CD4-positive, alpha-beta memory T cell (primary cell): Measurements from ENCODE around the gene CHURC1. TPM values are rescaled to one million over a fixed set of nuclear protein-coding genes. Genes with fewer than 3 reads are reported as not detected.

Experiments used
- CTCF ChIA-PET: fragments of 350-600 bp; sonication (Branson Sonifier 250); formaldehyde crosslinking; loops from one replicate; lab custom pipeline; 2021; ENCODE audit warnings: inconsistent platforms; ENCODE audit not compliant: partially characterized antibody; lab: Charles Lee
- POLR2A ChIA-PET: fragments of 350-600 bp; sonication (Branson Sonifier 250); formaldehyde crosslinking; loops from one replicate; lab custom pipeline; 2021; ENCODE audit not compliant: partially characterized antibody; lab: Charles Lee
- DNase-seq, 5 donors: peaks; one replicate each; pipeline versions ENCODE4 v3.0.0 to v3.0.0-alpha.2; 2020 to 2022; ENCODE audit warnings: mixed read lengths in 1 of 5
- H3K27ac ChIP-seq: one replicate; pipeline ENCODE4 v1.7.0; 2013; ENCODE audit warnings: low read depth, low read length
- H3K27me3 ChIP-seq: 2 replicates; pipeline ENCODE4 v1.7.0; 2013; ENCODE audit warnings: mild to moderate bottlenecking, low read length, moderate library complexity; ENCODE audit not compliant: insufficient read depth
- H3K36me3 ChIP-seq: 2 replicates; pipeline ENCODE4 v1.7.0; 2013; ENCODE audit warnings: mild to moderate bottlenecking, low read length, moderate library complexity; ENCODE audit not compliant: insufficient read depth
- H3K4me1 ChIP-seq: 2 replicates; pipeline ENCODE4 v1.7.0; 2013; ENCODE audit warnings: mild to moderate bottlenecking, low read length, moderate library complexity; ENCODE audit not compliant: insufficient read depth
- H3K4me3 ChIP-seq, 2 donors: one replicate each; pipeline ENCODE4 v1.7.0; 2013; ENCODE audit warnings: low read length in 2 of 2, mild to moderate bottlenecking in 1 of 2
- H3K9me3 ChIP-seq, 2 donors: one replicate each; pipeline ENCODE4 v1.7.0; 2013; ENCODE audit warnings: low read length in 2 of 2, control low read depth in 1 of 2; ENCODE audit not compliant: control insufficient read depth in 1 of 2
- H3K27ac Mint-ChIP-seq, 7 donors: one replicate each; pipeline ENCODE4 v1.8.0; 2020 to 2021; ENCODE audit warnings: mixed read lengths in 7 of 7, mild to moderate bottlenecking in 6 of 7, inconsistent platforms in 3 of 7, moderate library complexity in 3 of 7
- H3K27me3 Mint-ChIP-seq, 2 donors: one replicate each; pipeline ENCODE4 v1.8.0; 2020 to 2021; ENCODE audit warnings: mixed read lengths in 2 of 2
- H3K36me3 Mint-ChIP-seq, 2 donors: one replicate each; pipeline ENCODE4 v1.8.0; 2020 to 2021; ENCODE audit warnings: mixed read lengths in 2 of 2, inconsistent platforms in 1 of 2, mild to moderate bottlenecking in 1 of 2
- H3K4me1 Mint-ChIP-seq, 4 donors: one replicate each; pipeline ENCODE4 v1.8.0; 2020 to 2021; ENCODE audit warnings: mixed read lengths in 4 of 4, mild to moderate bottlenecking in 1 of 4
- H3K4me3 Mint-ChIP-seq, 8 donors: one replicate each; pipeline ENCODE4 v1.8.0; 2020 to 2021; ENCODE audit warnings: mixed read lengths in 8 of 8, mild to moderate bottlenecking in 7 of 8, moderate library complexity in 6 of 8, inconsistent platforms in 3 of 8
- H3K9me3 Mint-ChIP-seq, 8 donors: one replicate each; pipeline ENCODE4 v1.8.0; 2020 to 2021; ENCODE audit warnings: mixed read lengths in 8 of 8, mild to moderate bottlenecking in 5 of 8, inconsistent platforms in 3 of 8, moderate library complexity in 1 of 8
- intact Hi-C: fragments of 100-400 bp; cut with micrococcal nuclease; formaldehyde crosslinking; loops from one replicate; pipeline ENCODE4 v1.15.1; 2023
- polyA plus RNA-seq, 2 donors: library from polyadenylated mRNA; unstranded; fragments of 300-500 nt; fragmentation: Illumina TruSeq; gene quantifications; one replicate each; pipeline ENCODE4 v1.2.3, GENCODE V29; 2021
- total RNA-seq, 2 experiments: library from RNA; stranded (reverse); gene quantifications; one replicate each; pipeline ENCODE4 v1.2.3, GENCODE V29; 2021

Gene CHURC1
- total and polyA plus RNA-seq, 4 experiments from 2014 or later, result 112 to 176 (median 132) TPM

GRCh38 chr14:64934338-64934929 lies 20.2 kb downstream of the CHURC1 start:
- ChIA-PET CTCF (interaction anchor here (1.4 kb wide), 1 partner anchor 8 kb away, joined by 3 read pairs; the partner anchor contains the start of gene GPX2), POLR2A (no interaction called here)
- Histone ChIP-seq H3K4me3 (no peak overlapping the region), H3K9me3 (no peaks in the 10 kb centered on the region), H3K27me3 (no peaks in the 10 kb centered on the region), H3K27ac (no peak overlapping the region), H3K4me1 (peaks cover 49% of the 10 kb centered on the region), H3K36me3 (peaks cover 38% of the 10 kb centered on the region)
- intact Hi-C loops, result no loop called here
- H3K27ac Mint-ChIP-seq, result peak overlapping the region in 6 of 7 donors; percentile 14 to 86 (median 36)
- no peaks in the 10 kb centered on the region for H3K9me3 Mint-ChIP-seq
- peaks cover 57 to 69% of the 10 kb centered on the region in 2 donors for H3K36me3 Mint-ChIP-seq
- no peak for DNase-seq
- peaks cover 36 to 66% (median 48%) of the 10 kb centered on the region in 4 donors for H3K4me1 Mint-ChIP-seq
- H3K4me3 Mint-ChIP-seq, result no peak overlapping the region
- H3K27me3 Mint-ChIP-seq, result no peaks in the 10 kb centered on the region

GRCh38 chr14:64935508-64935907 lies 21.3 kb downstream of the CHURC1 start:
- Mint-ChIP-seq H3K9me3 (no peaks in the 10 kb centered on the region), H3K4me1 (peaks cover 36 to 76% (median 53%) of the 10 kb centered on the region in 4 donors), H3K36me3 (peaks cover 56 to 76% of the 10 kb centered on the region in 2 donors), H3K4me3 (peak overlapping the region in 7 of 8 donors; percentile 55 to 76 (median 62)), H3K27me3 (no peaks in the 10 kb centered on the region), H3K27ac (peak overlapping the region; percentile 25 to 86 (median 59))
- no peak overlapping the region for H3K27ac ChIP-seq
- no peaks in the 10 kb centered on the region for H3K27me3 ChIP-seq
- peaks cover 38% of the 10 kb centered on the region for H3K4me1 ChIP-seq
- DNase-seq, result no peak
- POLR2A ChIA-PET, result interaction anchor here (1.7 to 2.2 kb wide), 2 partner anchors 11 to 21 kb away, joined by 5 to 11 read pairs; partner anchors contain the start of gene CHURC1
- H3K4me3 ChIP-seq, result no peak overlapping the region
- H3K9me3 ChIP-seq, result no peaks in the 10 kb centered on the region
- CTCF ChIA-PET, result interaction anchor here (0.7 to 2.3 kb wide), 4 partner anchors 12 to 112 kb away, joined by 3 to 19 read pairs (median 6); no protein-coding TSS in a partner anchor
- intact Hi-C loops, result no loop called here
- H3K36me3 ChIP-seq, result peaks cover 38% of the 10 kb centered on the region

- no peak for DNase-seq
- H3K4me3 Mint-ChIP-seq, result peak overlapping the region in 1 of 8 donors; percentile 46
- Histone ChIP-seq H3K27me3 (no peaks in the 10 kb centered on the region), H3K4me1 (peaks cover 21% of the 10 kb centered on the region), H3K27ac (no peak overlapping the region), H3K36me3 (peaks cover 33% of the 10 kb centered on the region), H3K4me3 (no peak overlapping the region), H3K9me3 (no peaks in the 10 kb centered on the region)
- H3K4me1 Mint-ChIP-seq, result peaks cover 38 to 86% (median 57%) of the 10 kb centered on the region in 4 donors
- peaks cover 57 to 84% of the 10 kb centered on the region in 2 donors for H3K36me3 Mint-ChIP-seq
- intact Hi-C loops, result no loop called here
- POLR2A ChIA-PET, result interaction anchor here (0.8 to 2.2 kb wide), 4 partner anchors 9 to 49 kb away, joined by 3 to 5 read pairs (median 3); no protein-coding TSS in a partner anchor
- CTCF ChIA-PET, result interaction anchor here (0.9 to 2.3 kb wide), 6 partner anchors 9 to 114 kb away, joined by 3 to 19 read pairs (median 4); no protein-coding TSS in a partner anchor
- H3K9me3 Mint-ChIP-seq, result no peaks in the 10 kb centered on the region
- H3K27ac Mint-ChIP-seq, result peak overlapping the region; percentile 19 to 87 (median 70)
- no peaks in the 10 kb centered on the region for H3K27me3 Mint-ChIP-seq
Measured at GRCh38 chr14:64937171-64937820, 23.0 kb downstream of the CHURC1 start.

GRCh38 chr14:64937821-64938193 lies 23.6 kb downstream of the CHURC1 start:
- intact Hi-C loops, result no loop called here
- H3K4me1 ChIP-seq, result peaks cover 17% of the 10 kb centered on the region
- H3K27me3 Mint-ChIP-seq, result no peaks in the 10 kb centered on the region
- no peak overlapping the region for H3K27ac ChIP-seq
- no peaks in the 10 kb centered on the region for H3K27me3 ChIP-seq
- H3K9me3 ChIP-seq, result no peaks in the 10 kb centered on the region
- DNase-seq, result no peak
- H3K27ac Mint-ChIP-seq, result peak overlapping the region in 6 of 7 donors; percentile 13 to 70 (median 62)
- ChIA-PET CTCF (interaction anchor here (1.1 to 2.3 kb wide), 2 partner anchors 13 to 46 kb away, joined by 3 to 19 read pairs; no protein-coding TSS in a partner anchor), POLR2A (no interaction called here)
- peaks cover 37 to 83% (median 56%) of the 10 kb centered on the region in 4 donors for H3K4me1 Mint-ChIP-seq
- no peak overlapping the region for H3K4me3 Mint-ChIP-seq
- no peak overlapping the region for H3K4me3 ChIP-seq
- peaks cover 55 to 82% of the 10 kb centered on the region in 2 donors for H3K36me3 Mint-ChIP-seq
- no peaks in the 10 kb centered on the region for H3K9me3 Mint-ChIP-seq
- peaks cover 28% of the 10 kb centered on the region for H3K36me3 ChIP-seq

GRCh38 chr14:64938972-64939816 lies 24.9 kb downstream of the CHURC1 start:
- H3K4me3 Mint-ChIP-seq, result peak overlapping the region in 1 of 8 donors; percentile 0
- H3K27me3 Mint-ChIP-seq, result no peaks in the 10 kb centered on the region
- no peaks in the 10 kb centered on the region for H3K9me3 ChIP-seq
- no peak overlapping the region for H3K4me3 ChIP-seq
- H3K9me3 Mint-ChIP-seq, result no peaks in the 10 kb centered on the region
- H3K27ac Mint-ChIP-seq, result peak overlapping the region in 4 of 7 donors; percentile 25 to 75 (median 48)
- no peak overlapping the region for H3K27ac ChIP-seq
- intact Hi-C loops, result no loop called here
- H3K4me1 ChIP-seq, result peaks cover 17% of the 10 kb centered on the region
- CTCF ChIA-PET, result interaction anchor here (1.3 to 1.9 kb wide), 4 partner anchors 12 to 47 kb away, joined by 3 to 5 read pairs (median 4); no protein-coding TSS in a partner anchor
- peaks cover 44 to 84% (median 65%) of the 10 kb centered on the region in 4 donors for H3K4me1 Mint-ChIP-seq
- peaks cover 24% of the 10 kb centered on the region for H3K36me3 ChIP-seq
- peaks cover 55 to 81% of the 10 kb centered on the region in 2 donors for H3K36me3 Mint-ChIP-seq
- DNase-seq, result no peak
- H3K27me3 ChIP-seq, result no peaks in the 10 kb centered on the region
- POLR2A ChIA-PET, result interaction anchor here (0.6 to 1.9 kb wide), 4 partner anchors 9 to 30 kb away, joined by 3 to 5 read pairs (median 4); no protein-coding TSS in a partner anchor

- H3K4me3 Mint-ChIP-seq, result no peak overlapping the region
- intact Hi-C loops, result no loop called here
- H3K36me3 ChIP-seq, result peaks cover 18% of the 10 kb centered on the region
- H3K27me3 ChIP-seq, result no peaks in the 10 kb centered on the region
- H3K36me3 Mint-ChIP-seq, result peaks cover 49 to 81% of the 10 kb centered on the region in 2 donors
- CTCF ChIA-PET, result interaction anchor here (0.6 to 1.9 kb wide), 4 partner anchors 11 to 47 kb away, joined by 3 to 5 read pairs (median 4); partner anchors contain the start of gene FNTB
- POLR2A ChIA-PET, result interaction anchor here (0.6 to 1.9 kb wide), 2 partner anchors 12 to 30 kb away, joined by 3 to 5 read pairs; no protein-coding TSS in a partner anchor
- no peaks in the 10 kb centered on the region for H3K9me3 ChIP-seq
- DNase-seq, result no peak
- peaks cover 38 to 82% (median 63%) of the 10 kb centered on the region in 4 donors for H3K4me1 Mint-ChIP-seq
- no peak overlapping the region for H3K27ac ChIP-seq
- peak overlapping the region in 6 of 7 donors; percentile 21 to 76 (median 66) for H3K27ac Mint-ChIP-seq
- H3K4me3 ChIP-seq, result no peak overlapping the region
- H3K4me1 ChIP-seq, result peaks cover 15% of the 10 kb centered on the region
- H3K27me3 Mint-ChIP-seq, result no peaks in the 10 kb centered on the region
- no peaks in the 10 kb centered on the region for H3K9me3 Mint-ChIP-seq
Measured at GRCh38 chr14:64939817-64940190, 25.5 kb downstream of the CHURC1 start.
